Activated gamma-delta T cell treated with anti-CD3 and anti-CD28 coated beads, Interleukin-2, amount 50 U/mL, for 16 hours (primary cell): ENCODE results near the gene PRKG1.
"Not testable (repeated sequence)": the region's sequence is repeated elsewhere in the genome, so short reads cannot be mapped to it uniquely, and the experiment has no call there.

Experiments
- DNase-seq: peaks from one replicate; pipeline ENCODE4 v3.0.0-alpha.2; 2020; ENCODE audit warnings: low read depth

Gene PRKG1

GRCh38 chr10:51270936-51271530 is 196.7 kb downstream of the PRKG1 start:
- DNase-seq = no peak

- DNase-seq = not testable (repeated sequence)
These were observed 197.8 kb downstream of the PRKG1 start for GRCh38 chr10:51272099-51272498.

GRCh38 chr10:51272555-51272954 is 198.3 kb downstream of the PRKG1 start:
- DNase-seq = no peak

- DNase-seq = no peak
These were observed 199.3 kb downstream of the PRKG1 start for GRCh38 chr10:51273574-51273973.

- not testable (repeated sequence) for DNase-seq
These were observed 201.8 kb downstream of the PRKG1 start for GRCh38 chr10:51276097-51276496.

- DNase-seq = not testable (repeated sequence)
These were observed 207.1 kb downstream of the PRKG1 start for GRCh38 chr10:51281387-51281786.

- DNase-seq = no peak
These were observed 211.3 kb downstream of the PRKG1 start for GRCh38 chr10:51285601-51286000.

GRCh38 chr10:51288511-51288910 is 214.2 kb downstream of the PRKG1 start:
- DNase-seq = no peak

GRCh38 chr10:51289519-51289918 is 215.2 kb downstream of the PRKG1 start:
- no peak for DNase-seq

GRCh38 chr10:51291961-51292360 is 217.7 kb downstream of the PRKG1 start:
- DNase-seq = no peak

- DNase-seq = no peak
These were observed 223.2 kb downstream of the PRKG1 start for GRCh38 chr10:51297438-51297837.

- DNase-seq = no peak
These were observed 226.5 kb downstream of the PRKG1 start for GRCh38 chr10:51300617-51301304.

- DNase-seq = no peak
These were observed 227.4 kb downstream of the PRKG1 start for GRCh38 chr10:51301644-51302043.

- no peak for DNase-seq
These were observed 228.0 kb downstream of the PRKG1 start for GRCh38 chr10:51302316-51302715.

- no peak for DNase-seq
These were observed 233.8 kb downstream of the PRKG1 start for GRCh38 chr10:51308116-51308515.

- DNase-seq = no peak
These were observed 236.9 kb downstream of the PRKG1 start for GRCh38 chr10:51311228-51311627.

GRCh38 chr10:51312817-51313216 is 238.5 kb downstream of the PRKG1 start:
- no peak for DNase-seq

GRCh38 chr10:51313251-51313650 is 239.0 kb downstream of the PRKG1 start:
- no peak for DNase-seq

- no peak for DNase-seq
These were observed 239.6 kb downstream of the PRKG1 start for GRCh38 chr10:51313773-51314478.

GRCh38 chr10:51314481-51314880 is 240.2 kb downstream of the PRKG1 start:
- no peak for DNase-seq

- no peak for DNase-seq
These were observed 244.3 kb downstream of the PRKG1 start for GRCh38 chr10:51318399-51319172.

- no peak for DNase-seq
These were observed 244.8 kb downstream of the PRKG1 start for GRCh38 chr10:51319173-51319435.

GRCh38 chr10:51321300-51321699 is 247.0 kb downstream of the PRKG1 start:
- DNase-seq = no peak
